Stimulated activated CD4-positive, alpha-beta T cell treated with anti-CD3 and anti-CD28 coated beads, Interleukin-1b, Interleukin-23, amount 100 ng/mL, for 24 hours (primary cell): ENCODE measurements around the gene NDE1.
"Not testable (repeated sequence)": the region's sequence is repeated elsewhere in the genome, so short reads cannot be mapped to it uniquely, and the experiment has no call there.

ENCODE experiments used
- DNase-seq, 4 experiments: peaks; one replicate each; pipeline ENCODE4 v3.0.0-alpha.2; 2020; ENCODE audit warnings: low read depth in 4 of 4, low spot score in 1 of 4

Gene NDE1

GRCh38 chr16:15650698-15651171 is 690 bp downstream of the NDE1 start:
- DNase-seq = peak in 2 of 4 experiments; percentile 26 to 30

GRCh38 chr16:15652293-15653001 is 2.4 kb downstream of the NDE1 start:
- no peak for DNase-seq

GRCh38 chr16:15653227-15653626 is 3.2 kb downstream of the NDE1 start:
- DNase-seq = no peak

- DNase-seq = no peak
Observed at GRCh38 chr16:15654591-15654990, 4.5 kb downstream of the NDE1 start.

- DNase-seq = not testable (repeated sequence)
Observed at GRCh38 chr16:15655561-15655960, 5.5 kb downstream of the NDE1 start.

GRCh38 chr16:15658149-15658548 is 8.1 kb downstream of the NDE1 start:
- DNase-seq = no peak

- DNase-seq = no peak
Observed at GRCh38 chr16:15658556-15658955, 8.5 kb downstream of the NDE1 start.

- no peak for DNase-seq
Observed at GRCh38 chr16:15660203-15660601, 10.2 kb downstream of the NDE1 start.

GRCh38 chr16:15665107-15665506 is 15.1 kb downstream of the NDE1 start:
- DNase-seq = no peak

GRCh38 chr16:15667091-15667742 is 17.2 kb downstream of the NDE1 start:
- no peak for DNase-seq

- DNase-seq = no peak
Observed at GRCh38 chr16:15671530-15672117, 21.6 kb downstream of the NDE1 start.

GRCh38 chr16:15672127-15672513 is 22.1 kb downstream of the NDE1 start:
- DNase-seq = not testable (repeated sequence)

GRCh38 chr16:15672514-15673167 is 22.6 kb downstream of the NDE1 start:
- peak in 2 of 4 experiments; percentile 13 to 43 for DNase-seq

GRCh38 chr16:15674571-15674970 is 24.5 kb downstream of the NDE1 start:
- DNase-seq = no peak

- no peak for DNase-seq
Observed at GRCh38 chr16:15676506-15676905, 26.5 kb downstream of the NDE1 start.

- DNase-seq = no peak
Observed at GRCh38 chr16:15677447-15677846, 27.4 kb downstream of the NDE1 start.

GRCh38 chr16:15682105-15682570 is 32.1 kb downstream of the NDE1 start:
- DNase-seq = peak in 3 of 4 experiments; percentile 8 to 24 (median 23)

GRCh38 chr16:15686287-15686686 is 36.2 kb downstream of the NDE1 start:
- DNase-seq = no peak

- DNase-seq = no peak
Observed at GRCh38 chr16:15689290-15689689, 39.2 kb downstream of the NDE1 start.

- no peak for DNase-seq
Observed at GRCh38 chr16:15690296-15690695, 40.3 kb downstream of the NDE1 start.

GRCh38 chr16:15691046-15691445 is 41.0 kb downstream of the NDE1 start:
- DNase-seq = no peak

- not testable (repeated sequence) for DNase-seq
Observed at GRCh38 chr16:15692508-15692907, 42.5 kb downstream of the NDE1 start.
